ENCODE measurements around the gene NFKB1.
"Not testable (repeated sequence)": the region's sequence is repeated elsewhere in the genome, so short reads cannot be mapped to it uniquely, and the experiment has no call there.

The NFKB1 gene, protein sequence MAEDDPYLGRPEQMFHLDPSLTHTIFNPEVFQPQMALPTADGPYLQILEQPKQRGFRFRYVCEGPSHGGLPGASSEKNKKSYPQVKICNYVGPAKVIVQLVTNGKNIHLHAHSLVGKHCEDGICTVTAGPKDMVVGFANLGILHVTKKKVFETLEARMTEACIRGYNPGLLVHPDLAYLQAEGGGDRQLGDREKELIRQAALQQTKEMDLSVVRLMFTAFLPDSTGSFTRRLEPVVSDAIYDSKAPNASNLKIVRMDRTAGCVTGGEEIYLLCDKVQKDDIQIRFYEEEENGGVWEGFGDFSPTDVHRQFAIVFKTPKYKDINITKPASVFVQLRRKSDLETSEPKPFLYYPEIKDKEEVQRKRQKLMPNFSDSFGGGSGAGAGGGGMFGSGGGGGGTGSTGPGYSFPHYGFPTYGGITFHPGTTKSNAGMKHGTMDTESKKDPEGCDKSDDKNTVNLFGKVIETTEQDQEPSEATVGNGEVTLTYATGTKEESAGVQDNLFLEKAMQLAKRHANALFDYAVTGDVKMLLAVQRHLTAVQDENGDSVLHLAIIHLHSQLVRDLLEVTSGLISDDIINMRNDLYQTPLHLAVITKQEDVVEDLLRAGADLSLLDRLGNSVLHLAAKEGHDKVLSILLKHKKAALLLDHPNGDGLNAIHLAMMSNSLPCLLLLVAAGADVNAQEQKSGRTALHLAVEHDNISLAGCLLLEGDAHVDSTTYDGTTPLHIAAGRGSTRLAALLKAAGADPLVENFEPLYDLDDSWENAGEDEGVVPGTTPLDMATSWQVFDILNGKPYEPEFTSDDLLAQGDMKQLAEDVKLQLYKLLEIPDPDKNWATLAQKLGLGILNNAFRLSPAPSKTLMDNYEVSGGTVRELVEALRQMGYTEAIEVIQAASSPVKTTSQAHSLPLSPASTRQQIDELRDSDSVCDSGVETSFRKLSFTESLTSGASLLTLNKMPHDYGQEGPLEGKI

DNA sequence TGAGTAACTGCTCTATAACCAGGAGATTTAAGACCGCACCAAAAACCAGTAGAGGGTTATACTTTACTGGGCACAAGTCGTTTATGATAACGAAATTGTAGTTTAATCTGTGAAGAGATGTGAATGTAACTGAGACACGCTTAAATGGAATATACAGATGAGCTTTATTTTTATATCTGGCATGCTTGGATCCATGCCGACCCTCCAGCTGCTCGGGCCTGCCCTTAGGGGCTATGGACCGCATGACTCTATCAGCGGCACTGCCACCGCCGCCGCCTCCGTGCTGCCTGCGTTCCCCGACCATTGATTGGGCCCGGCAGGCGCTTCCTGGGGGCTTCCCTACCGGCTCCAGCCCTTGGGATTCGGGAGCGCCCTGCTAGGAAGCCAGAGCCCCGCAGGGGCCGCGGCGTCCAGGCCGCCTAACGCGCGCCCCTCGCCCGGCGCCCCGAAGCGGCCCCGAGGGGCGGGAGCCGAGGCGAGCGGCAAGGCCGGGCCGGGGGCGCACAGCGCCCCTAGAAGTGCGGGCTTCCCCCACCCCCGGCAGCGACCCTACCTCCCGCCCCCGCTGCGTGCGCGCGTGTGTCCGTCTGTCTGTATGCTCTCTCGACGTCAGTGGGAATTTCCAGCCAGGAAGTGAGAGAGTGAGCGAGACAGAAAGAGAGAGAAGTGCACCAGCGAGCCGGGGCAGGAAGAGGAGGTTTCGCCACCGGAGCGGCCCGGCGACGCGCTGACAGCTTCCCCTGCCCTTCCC lies at the start of gene NFKB1:
NFKB1 (plus strand) TSS at position 664 of the 751 bp plus-strand sequence. CDS start 24,160 bp downstream, outside the sequence.
- DNase-seq (ENCODE audit: low read depth) = peak; percentile 70

DNA sequence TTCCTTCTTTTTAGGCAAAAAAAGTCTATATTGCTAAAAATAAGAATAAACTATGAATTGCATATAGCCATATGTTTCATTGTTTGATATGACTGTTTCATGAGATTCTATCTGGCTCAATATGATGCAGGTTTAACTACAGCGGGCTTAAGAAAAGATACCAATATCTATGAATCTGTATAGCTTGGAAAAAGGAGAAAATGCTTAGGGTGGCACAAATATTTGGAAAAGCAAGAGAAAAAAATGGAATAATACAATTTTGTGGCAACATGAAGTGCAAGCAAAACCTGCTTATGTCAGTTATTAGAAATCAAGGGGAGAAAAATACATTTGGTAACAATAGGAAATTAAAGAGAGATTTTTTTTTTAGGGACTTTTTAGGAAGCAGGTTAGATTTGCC lies 48.3 kb upstream of the NFKB1 start:
- no peak for DNase-seq (ENCODE audit: low read depth)

DNA sequence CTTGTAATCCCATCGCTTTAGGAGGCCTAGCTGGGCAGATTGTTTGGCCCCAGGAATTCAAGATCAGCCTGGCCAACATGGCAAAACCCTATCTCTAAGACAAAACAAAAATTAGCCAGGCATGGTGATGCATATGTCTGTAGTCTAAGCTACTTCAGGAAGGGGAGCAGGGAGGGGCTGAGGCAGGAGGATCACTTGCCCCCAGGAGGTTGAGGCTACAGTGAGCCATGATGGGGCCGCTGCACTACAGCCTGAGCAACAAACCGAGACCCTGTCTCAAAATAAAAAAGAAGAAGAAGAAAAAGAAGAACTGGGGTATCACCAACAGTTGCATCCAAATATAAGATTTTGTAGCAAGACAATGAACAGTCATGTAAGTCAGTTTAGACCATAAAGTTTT lies 47.3 kb upstream of the NFKB1 start:
- DNase-seq (ENCODE audit: low read depth) = no peak

DNA sequence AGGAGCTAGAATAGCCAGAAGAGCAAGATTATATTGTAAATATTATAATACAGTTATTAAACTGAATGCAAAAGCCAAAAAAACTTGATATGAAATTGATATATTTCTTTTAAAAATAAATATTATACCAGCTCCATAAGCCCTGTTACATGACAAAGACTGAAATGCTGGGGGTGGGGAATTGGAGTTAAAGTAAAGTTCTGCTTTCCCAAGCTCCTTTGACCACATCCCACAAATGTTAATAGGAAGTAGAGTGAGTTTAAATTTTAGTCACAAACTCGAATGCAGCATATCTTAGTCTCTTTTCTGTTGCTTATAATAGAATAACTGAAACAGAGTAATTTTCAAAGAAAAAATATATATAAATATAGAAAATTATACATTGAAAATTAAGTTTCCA lies 46.9 kb upstream of the NFKB1 start:
- no peak for DNase-seq (ENCODE audit: low read depth)

DNA sequence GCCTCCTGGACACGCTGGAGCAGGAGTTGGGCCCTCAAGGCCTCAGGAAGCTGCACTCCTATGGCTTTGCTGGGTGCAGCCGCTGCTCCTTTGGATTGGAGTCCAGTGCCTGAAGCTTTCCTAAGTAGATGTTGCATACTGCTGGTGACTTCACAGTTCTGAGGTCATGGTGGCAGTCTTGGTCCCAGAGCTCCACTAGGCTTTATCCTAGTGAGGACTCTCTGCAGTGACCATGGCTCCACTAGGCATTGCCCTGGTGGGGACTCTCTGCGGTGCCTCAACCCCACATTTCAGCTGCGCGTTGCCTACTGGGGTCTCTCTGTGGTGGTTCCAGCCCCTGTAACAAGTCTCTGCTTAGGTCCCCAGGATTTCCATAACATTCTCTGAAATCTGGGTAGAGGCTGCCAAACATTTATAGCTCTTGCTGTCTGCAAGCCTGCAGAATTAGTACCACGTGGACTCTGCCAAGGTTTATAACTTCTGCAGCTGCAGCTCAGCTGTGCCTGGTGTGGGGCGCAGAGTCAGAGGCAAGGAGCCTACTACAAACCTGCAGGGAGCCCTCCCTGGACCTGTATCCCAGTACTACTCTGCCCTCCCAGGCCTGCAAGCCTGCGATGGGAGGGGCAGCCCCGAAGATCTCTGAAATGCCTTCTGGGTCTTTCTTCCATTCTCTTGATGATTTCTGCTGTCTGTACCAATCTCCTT lies 46.0 kb upstream of the NFKB1 start:
- no peak for DNase-seq (ENCODE audit: low read depth)

DNA sequence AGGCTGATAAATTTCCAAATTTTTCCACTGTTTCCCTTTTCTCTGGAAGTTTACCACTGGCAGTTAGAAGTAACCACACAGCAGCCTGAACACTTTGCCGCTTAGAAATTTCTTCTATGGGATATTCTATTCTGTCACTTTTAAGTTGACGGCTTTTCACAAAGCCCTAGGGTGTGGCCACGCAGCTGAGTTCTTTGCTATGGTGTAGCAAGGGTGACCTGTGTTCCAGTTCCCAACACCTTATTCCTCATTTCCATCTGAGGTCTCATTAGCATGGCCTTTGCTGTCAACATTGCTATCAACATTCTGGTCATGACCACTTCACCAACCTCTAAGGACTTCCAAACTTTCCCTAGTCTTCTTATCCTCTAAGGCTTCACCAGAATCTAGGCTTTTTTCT lies 45.4 kb upstream of the NFKB1 start:
- DNase-seq (ENCODE audit: low read depth) = no peak

DNA sequence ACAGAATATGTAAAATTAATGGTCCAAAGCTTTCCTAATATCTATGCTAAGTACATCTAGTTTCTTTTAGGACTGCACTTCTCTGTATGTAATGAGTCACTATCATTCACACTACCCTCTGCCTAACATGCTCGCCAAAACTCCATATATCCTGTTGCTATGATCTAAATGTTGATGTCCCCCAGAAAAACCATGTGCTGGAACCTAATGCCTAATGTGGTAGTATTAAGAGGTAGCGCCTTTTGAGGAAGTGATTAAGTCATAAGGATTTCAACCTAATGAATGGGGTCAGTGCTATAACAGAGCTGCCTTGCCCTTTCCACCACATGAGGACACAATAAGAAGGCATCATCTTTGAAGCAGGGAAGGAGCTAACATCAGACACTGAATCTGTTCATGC lies 34.9 kb upstream of the NFKB1 start:
- DNase-seq (ENCODE audit: low read depth) = no peak

DNA sequence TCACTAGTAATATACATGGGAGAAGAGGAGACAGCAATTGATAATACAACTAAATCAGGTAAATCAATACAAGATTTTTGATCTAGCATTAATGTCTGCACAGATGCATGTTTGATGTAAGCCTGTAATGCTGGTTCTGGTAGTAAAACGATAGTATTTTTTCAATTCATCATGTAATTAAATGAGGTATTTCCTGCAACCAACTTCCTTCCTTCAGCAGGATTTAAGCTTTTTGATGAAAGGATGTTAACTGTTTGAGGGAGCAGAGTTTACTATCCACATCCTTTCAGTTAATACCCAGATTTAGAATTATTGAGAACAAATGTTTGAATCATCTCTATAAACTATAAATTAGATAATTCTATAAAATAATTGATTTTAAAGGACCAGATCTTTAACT lies 31.4 kb upstream of the NFKB1 start:
- no peak for DNase-seq (ENCODE audit: low read depth)

DNA sequence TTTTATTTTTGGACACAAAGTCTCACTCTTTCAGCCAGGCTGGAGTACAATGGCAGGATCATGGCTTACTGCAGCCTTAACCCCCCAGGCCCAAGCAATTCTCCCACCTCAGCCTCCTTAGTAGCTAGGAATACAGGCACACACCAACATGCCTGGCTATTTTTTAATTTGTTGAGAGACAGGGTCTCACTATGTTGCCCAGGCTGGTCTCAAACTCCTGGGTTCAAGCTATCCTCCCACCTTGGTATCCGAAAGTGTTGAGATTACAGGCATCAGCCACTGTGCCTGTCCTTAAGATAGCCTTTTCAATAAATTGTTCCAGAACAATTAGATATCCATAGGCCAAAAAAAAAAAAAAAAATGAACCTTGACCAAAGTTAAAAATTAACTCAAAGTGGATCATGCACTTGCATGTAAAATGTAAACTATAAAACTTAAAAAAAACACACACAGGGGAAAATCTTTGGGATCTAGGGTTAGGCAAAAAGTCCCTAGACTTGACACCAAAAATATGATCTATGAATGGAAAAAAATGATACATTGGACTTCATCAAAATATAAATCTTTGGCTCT lies 28.6 kb upstream of the NFKB1 start:
- no peak for DNase-seq (ENCODE audit: low read depth)

DNA sequence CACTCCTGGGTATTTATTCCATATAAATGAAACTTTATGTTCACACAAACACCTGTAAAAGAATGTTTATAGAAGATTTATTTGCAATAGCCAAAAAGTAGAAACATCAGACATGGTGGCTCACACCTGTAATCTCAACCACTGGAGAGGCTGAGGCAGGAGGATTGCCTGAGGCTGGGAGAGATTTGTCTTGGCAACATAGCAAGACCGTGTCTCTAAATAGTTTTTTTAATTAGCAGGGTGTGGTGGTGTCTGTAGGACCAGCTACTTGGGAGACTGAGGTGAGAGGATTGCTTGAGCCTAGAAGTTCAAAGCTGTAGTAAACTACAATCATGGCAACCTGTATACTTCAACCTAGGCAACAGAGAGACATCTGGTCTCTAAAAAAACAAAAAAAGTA lies 27.7 kb upstream of the NFKB1 start:
- DNase-seq (ENCODE audit: low read depth) = no peak

DNA sequence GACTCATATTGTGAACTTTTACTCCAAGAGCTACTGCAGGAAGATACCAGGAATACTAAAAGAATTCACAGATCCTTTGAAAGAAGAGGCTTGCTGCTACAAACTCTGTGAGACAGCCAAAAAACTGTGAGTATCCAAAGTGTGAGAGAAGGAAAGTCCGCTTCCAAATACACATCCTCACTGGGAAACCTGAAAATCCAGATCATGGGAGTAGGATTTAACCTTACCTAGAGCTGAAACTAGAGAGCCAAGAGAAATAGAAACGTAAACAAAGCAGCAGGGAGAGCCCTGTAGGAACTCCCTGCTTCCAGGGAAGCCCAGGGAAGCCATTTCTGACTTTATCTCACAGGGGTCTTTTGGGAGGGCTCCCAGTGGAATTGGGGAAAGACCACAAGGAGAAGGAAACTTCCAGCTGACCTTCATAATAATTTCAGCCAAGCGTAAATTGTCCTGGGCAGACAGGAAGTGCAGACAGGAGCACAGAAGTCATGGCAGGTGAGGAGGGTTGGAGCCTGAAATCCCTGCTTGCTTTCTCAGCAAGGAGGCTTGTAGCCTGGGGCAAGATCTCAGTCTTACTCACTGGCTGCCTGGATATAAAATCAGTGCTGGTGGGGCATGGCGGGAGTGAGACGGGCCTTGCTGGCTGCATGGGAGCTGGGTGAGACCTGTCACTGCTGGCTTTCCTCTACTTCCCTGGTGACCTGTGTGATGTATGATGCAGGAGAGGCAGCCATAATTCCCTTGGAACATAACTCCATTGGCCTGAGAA lies 26.2 kb upstream of the NFKB1 start:
- DNase-seq (ENCODE audit: low read depth) = no peak

DNA sequence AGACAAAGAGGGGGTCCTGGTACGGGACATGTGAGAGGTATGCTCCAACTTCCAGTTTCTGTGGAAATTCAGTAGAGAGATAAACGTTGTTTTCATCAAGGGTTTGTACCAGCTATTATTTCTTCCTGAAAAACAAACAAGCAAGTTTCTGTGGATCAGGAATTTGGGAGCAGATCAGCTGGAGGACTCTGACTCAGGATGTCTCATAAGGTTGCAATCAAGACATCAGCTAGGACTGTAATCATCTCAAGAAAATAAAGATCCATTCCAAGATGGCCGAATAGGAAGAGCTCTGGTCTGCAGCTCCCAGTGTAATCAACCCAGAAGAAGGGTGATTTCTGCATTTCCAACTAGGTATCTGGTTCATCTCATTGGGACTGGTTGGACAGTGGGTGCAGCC lies 23.5 kb upstream of the NFKB1 start:
- DNase-seq (ENCODE audit: low read depth) = no peak

DNA sequence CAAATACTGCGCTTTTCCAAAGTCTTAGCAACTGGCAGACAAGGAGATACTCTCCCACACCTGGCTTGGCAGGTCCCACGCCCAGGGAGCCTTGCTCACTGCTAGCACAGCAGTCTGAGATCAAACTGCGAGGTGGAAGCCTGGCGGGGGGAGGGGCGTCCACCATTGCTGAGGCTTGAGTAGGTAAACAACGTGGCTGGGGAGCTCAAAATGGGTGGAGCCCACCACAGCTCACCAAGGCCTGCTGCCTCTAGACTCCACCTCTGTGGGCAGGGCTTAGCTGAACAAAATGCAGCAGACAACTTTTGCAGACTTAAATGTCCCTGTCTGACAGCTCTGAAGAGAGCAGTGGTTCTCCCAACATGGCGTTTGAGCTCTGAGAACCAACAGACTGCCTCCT lies 23.0 kb upstream of the NFKB1 start:
- DNase-seq (ENCODE audit: low read depth) = no peak

DNA sequence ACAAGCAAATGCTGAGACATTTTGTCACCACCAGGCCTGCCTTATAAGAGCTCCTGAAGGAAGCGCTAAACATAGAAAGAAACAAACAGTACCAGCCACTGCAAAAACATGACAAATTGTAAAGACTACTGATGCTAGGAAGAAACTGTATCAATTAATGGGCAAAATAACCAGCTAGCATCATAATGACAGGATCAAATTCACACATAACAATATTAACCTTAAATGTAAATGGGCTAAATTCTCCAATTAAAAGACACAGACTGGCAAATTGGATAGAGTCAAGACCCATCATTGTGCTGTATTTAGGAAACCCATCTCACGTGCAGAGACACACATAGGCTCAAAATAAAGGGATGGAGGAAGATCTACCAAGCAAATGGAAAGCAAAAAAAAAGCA lies 21.3 kb upstream of the NFKB1 start:
- not testable (repeated sequence) for DNase-seq (ENCODE audit: low read depth)

DNA sequence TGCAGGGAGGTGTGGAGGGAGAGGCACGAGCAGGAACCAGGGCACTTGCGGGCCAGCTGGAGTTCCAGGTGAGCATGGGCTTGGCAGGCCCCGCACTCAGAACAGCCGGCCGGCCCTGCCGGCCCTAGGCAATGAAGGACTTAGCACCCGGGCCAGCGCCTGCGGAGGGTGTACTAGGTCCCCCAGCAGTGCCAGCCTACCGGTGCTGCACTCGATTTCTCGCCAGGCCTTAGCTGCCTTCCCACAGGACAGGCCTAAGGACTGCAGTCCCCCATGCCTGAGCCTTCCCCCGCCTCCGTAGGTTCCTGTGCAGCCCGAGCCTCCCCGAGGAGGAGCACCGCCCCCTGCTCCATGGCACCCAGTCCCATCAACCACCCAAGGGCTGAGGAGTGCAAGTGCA lies 18.0 kb upstream of the NFKB1 start:
- DNase-seq (ENCODE audit: low read depth) = no peak

DNA sequence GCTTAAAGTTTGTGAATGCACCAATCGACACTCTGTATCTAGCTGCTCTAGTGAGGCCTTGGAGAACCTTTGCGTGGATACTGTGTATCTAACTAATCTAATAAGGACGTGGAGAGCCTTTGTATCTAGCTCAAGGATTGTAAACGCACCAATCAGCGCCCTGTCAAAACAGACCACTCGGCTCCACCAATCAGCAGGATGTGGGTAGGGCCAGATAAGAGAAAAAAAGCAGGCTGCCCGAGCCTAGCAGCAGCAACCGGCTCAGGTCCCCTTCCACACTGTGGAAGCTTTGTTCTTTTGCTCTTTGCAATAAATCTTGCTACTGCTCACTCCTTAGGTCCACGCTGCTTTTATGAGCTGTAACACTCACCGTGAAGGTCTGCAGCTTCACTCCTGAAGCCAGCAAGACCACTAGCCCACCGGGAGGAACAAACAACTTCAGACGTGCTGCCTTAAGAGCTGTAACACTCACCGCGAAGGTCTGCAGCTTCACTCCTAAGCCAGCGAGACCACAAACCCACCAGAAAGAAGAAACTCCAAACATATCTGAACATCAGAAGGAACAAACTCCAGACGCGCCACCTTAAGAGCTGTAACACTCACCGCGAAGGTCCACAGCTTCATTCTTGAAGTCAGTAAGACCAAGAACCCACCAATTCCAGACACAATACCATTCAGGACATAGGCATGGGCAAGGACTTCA lies 17.0 kb upstream of the NFKB1 start:
- not testable (repeated sequence) for DNase-seq (ENCODE audit: low read depth)

DNA sequence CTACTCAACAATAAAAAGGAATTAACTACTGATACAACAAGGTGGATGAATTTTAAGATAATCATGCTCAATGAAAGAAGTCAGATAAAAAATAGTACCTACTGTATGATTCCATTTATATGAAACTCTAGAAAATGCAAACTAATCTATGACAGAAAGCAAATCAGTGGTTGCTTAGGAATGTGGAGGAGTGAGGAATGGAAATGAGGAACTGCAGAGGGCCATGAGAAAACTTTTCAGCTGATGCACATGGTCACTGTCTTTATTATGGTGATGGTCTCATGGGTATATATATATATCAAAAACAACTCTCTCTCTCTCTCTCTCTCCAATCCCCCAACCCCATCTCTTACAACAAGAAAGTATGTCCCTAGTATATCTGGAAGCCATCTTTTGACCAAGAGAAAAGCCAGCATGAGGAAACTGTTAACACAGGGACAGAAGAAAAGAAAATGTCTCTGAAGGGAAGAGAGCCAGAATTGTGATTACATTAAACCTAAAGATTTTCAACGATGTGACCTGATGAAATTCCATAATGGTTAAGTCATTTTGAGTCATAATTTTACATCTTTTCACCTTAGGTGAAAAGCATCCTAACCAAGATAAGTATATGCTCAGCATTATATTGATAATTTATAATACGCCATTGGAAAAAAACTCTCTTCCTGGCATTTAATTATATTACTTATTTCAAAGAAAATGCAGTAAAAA lies 8.5 kb upstream of the NFKB1 start:
- DNase-seq (ENCODE audit: low read depth) = no peak

DNA sequence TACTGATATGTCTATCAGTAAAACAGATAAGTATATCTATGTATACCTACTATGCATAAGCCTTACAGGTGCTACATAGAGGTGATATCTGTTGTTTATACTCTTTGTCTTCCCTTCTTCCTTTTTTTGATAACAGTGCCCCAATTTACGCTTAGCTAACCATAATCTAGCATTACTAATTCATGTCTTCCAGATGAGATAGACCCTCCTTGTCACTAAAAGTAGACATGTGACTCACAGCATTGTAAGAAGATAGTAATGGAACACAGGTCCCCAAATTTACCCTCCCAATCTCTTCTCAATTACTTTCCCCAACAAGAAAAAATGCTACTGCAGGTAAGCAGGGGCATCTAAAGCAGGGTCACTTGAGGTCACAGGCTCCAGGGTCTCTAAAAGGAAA lies 7.9 kb upstream of the NFKB1 start:
- DNase-seq (ENCODE audit: low read depth) = no peak

DNA sequence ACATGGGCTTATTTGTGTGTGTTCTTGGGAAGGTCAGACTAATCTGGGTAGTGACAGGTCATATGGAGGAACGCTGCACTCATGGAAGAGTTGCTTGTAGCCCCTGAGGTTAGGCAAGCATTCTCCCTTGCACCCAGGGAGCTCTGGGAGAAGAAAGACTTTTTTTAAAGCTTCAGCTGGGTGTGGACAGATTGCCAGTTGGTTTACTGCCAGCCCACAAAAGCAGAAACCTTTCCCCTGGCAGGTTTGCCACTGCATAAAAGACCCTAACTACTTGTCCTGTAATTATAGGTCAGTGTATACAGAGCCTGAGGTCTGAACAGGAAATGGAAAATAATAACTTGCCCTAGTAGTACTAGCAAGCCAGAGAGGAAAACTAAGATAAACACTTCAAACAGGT lies 7.4 kb upstream of the NFKB1 start:
- no peak for DNase-seq (ENCODE audit: low read depth)
